Activated CD4-positive, alpha-beta memory T cell treated with anti-CD3 and anti-CD28 coated beads for 36 hours (primary cell): Measurements from ENCODE around the gene CD2. TPM values are rescaled to one million over a fixed set of nuclear protein-coding genes. Genes with fewer than 3 reads are reported as not detected.

Experiments used
- CTCF ChIA-PET: fragments of 350-600 bp; sonication (Branson Sonifier 250); formaldehyde crosslinking; loops from one replicate; lab custom pipeline; 2021; ENCODE audit warnings: antibody characterized with exemption, inconsistent platforms; lab: Charles Lee
- POLR2A ChIA-PET: fragments of 350-600 bp; sonication (Branson Sonifier 250); formaldehyde crosslinking; loops from one replicate; lab custom pipeline; 2021; ENCODE audit warnings: antibody characterized with exemption; lab: Charles Lee
- DNase-seq: peaks from one replicate; pipeline ENCODE4 v3.0.0-alpha.2; 2020
- H3K27ac Mint-ChIP-seq: one replicate; pipeline ENCODE4 v1.8.0; 2021; ENCODE audit warnings: mixed read lengths
- H3K27me3 Mint-ChIP-seq: one replicate; pipeline ENCODE4 v1.8.0; 2021; ENCODE audit warnings: mixed read lengths
- H3K36me3 Mint-ChIP-seq: one replicate; pipeline ENCODE4 v1.8.0; 2021; ENCODE audit warnings: mixed read lengths
- H3K4me1 Mint-ChIP-seq: one replicate; pipeline ENCODE4 v1.8.0; 2021; ENCODE audit warnings: low read depth, mixed read lengths
- H3K4me3 Mint-ChIP-seq: one replicate; pipeline ENCODE4 v1.8.0; 2021; ENCODE audit warnings: mild to moderate bottlenecking, mixed read lengths
- H3K9me3 Mint-ChIP-seq: one replicate; pipeline ENCODE4 v1.8.0; 2021; ENCODE audit warnings: mixed read lengths
- intact Hi-C: fragments of 100-400 bp; cut with micrococcal nuclease; formaldehyde crosslinking; loops from one replicate; pipeline ENCODE4 v1.15.1; 2023
- total RNA-seq, 2 experiments: library from RNA; stranded (reverse); gene quantifications; one replicate each; pipeline ENCODE4 v1.2.3, GENCODE V29; 2021

Gene CD2
- total RNA-seq, 2 experiments from 2014 or later, result 335 to 355 TPM

- no peaks in the 10 kb centered on the region for H3K27me3 Mint-ChIP-seq
- intact Hi-C loops, result loop anchor here (10.0 kb wide), 1 partner anchor 404 kb away; the partner anchor contains the start of gene TRIM45
- ChIA-PET POLR2A (no interaction called here), CTCF (no interaction called here)
- no peaks in the 10 kb centered on the region for H3K36me3 Mint-ChIP-seq
- H3K4me1 Mint-ChIP-seq, result peaks cover 4% of the 10 kb centered on the region
- no peaks in the 10 kb centered on the region for H3K9me3 Mint-ChIP-seq
- no peak overlapping the region for H3K4me3 Mint-ChIP-seq
- no peak for DNase-seq
- H3K27ac Mint-ChIP-seq, result no peak overlapping the region
Measured at GRCh38 chr1:116720364-116721038, 33.7 kb upstream of the CD2 start.

GRCh38 chr1:116721039-116721405 is 33.2 kb upstream of the CD2 start:
- CTCF ChIA-PET, result no interaction called here
- POLR2A ChIA-PET, result no interaction called here
- no peak overlapping the region for H3K4me3 Mint-ChIP-seq

GRCh38 chr1:116721451-116722007 is 32.7 kb upstream of the CD2 start:
- peaks cover 9% of the 10 kb centered on the region for H3K4me1 Mint-ChIP-seq
- H3K9me3 Mint-ChIP-seq, result no peaks in the 10 kb centered on the region
- DNase-seq, result no peak
- H3K27me3 Mint-ChIP-seq, result no peaks in the 10 kb centered on the region
- ChIA-PET CTCF (interaction anchor here (1.2 kb wide), 3 partner anchors 16 to 329 kb away, joined by 3 to 6 read pairs (median 3); no protein-coding TSS in a partner anchor), POLR2A (no interaction called here)
- H3K36me3 Mint-ChIP-seq, result no peaks in the 10 kb centered on the region
- H3K4me3 Mint-ChIP-seq, result no peak overlapping the region
- no peak overlapping the region for H3K27ac Mint-ChIP-seq
- intact Hi-C loops, result loop anchor here (10.0 kb wide), 1 partner anchor 403 kb away; the partner anchor contains the start of gene TRIM45

More at GRCh38 chr1:116721039-116721405, 33.2 kb upstream of the CD2 start:
- intact Hi-C loops, result loop anchor here (10.0 kb wide), 1 partner anchor 404 kb away; the partner anchor contains the start of gene TRIM45
- Mint-ChIP-seq H3K27ac (no peak overlapping the region), H3K9me3 (no peaks in the 10 kb centered on the region), H3K27me3 (no peaks in the 10 kb centered on the region), H3K4me1 (peaks cover 6% of the 10 kb centered on the region), H3K36me3 (no peaks in the 10 kb centered on the region)
- no peak for DNase-seq

GRCh38 chr1:116722016-116722838 is 32.0 kb upstream of the CD2 start:
- Mint-ChIP-seq H3K9me3 (no peaks in the 10 kb centered on the region), H3K36me3 (no peaks in the 10 kb centered on the region), H3K4me1 (peaks cover 16% of the 10 kb centered on the region), H3K4me3 (no peak overlapping the region), H3K27me3 (no peaks in the 10 kb centered on the region), H3K27ac (no peak overlapping the region)
- intact Hi-C loops, result loop anchor here (10.0 kb wide), 1 partner anchor 403 kb away; the partner anchor contains the start of gene TRIM45
- ChIA-PET POLR2A (no interaction called here), CTCF (interaction anchor here (0.7 to 1.5 kb wide), 5 partner anchors 11 to 328 kb away, joined by 3 to 10 read pairs (median 3); no protein-coding TSS in a partner anchor)
- DNase-seq, result no peak

GRCh38 chr1:116724765-116725375 is 29.4 kb upstream of the CD2 start:
- peak; percentile 84 for DNase-seq
- CTCF ChIA-PET, result interaction anchor here (0.6 to 5.7 kb wide), 39 partner anchors 8 to 677 kb away, joined by 3 to 44 read pairs (median 4); partner anchors contain the start of gene TTF2
- intact Hi-C loops, result loop anchor here (1.0 to 10.0 kb wide), 4 partner anchors 92 to 400 kb away; partner anchors contain the start of gene TRIM45
- peak overlapping the region; percentile 64 for H3K27ac Mint-ChIP-seq
- H3K36me3 Mint-ChIP-seq, result no peaks in the 10 kb centered on the region
- H3K4me1 Mint-ChIP-seq, result peaks cover 28% of the 10 kb centered on the region
- H3K4me3 Mint-ChIP-seq, result no peak overlapping the region
- POLR2A ChIA-PET, result interaction anchor here (0.6 to 1.5 kb wide), 5 partner anchors 39 to 383 kb away, joined by 3 to 5 read pairs (median 5); partner anchors contain the start of gene TTF2
- H3K9me3 Mint-ChIP-seq, result no peaks in the 10 kb centered on the region
- no peaks in the 10 kb centered on the region for H3K27me3 Mint-ChIP-seq

GRCh38 chr1:116725798-116726197 is 28.4 kb upstream of the CD2 start:
- intact Hi-C loops, result loop anchor here (2.0 to 10.0 kb wide), 2 partner anchors 157 to 399 kb away; partner anchors contain the start of gene TRIM45
- Mint-ChIP-seq H3K36me3 (no peaks in the 10 kb centered on the region), H3K4me1 (peaks cover 28% of the 10 kb centered on the region), H3K4me3 (no peak overlapping the region), H3K27ac (no peak overlapping the region), H3K9me3 (no peaks in the 10 kb centered on the region), H3K27me3 (no peaks in the 10 kb centered on the region)
- POLR2A ChIA-PET, result interaction anchor here (0.6 to 1.5 kb wide), 4 partner anchors 38 to 382 kb away, joined by 3 to 5 read pairs (median 4); partner anchors contain the start of gene TTF2
- no peak for DNase-seq
- CTCF ChIA-PET, result interaction anchor here (0.6 to 5.7 kb wide), 23 partner anchors 8 to 368 kb away, joined by 3 to 44 read pairs (median 4); partner anchors contain the start of genes CD2, IGSF3 and TTF2

- CTCF ChIA-PET, result interaction anchor here (0.7 to 5.7 kb wide), 7 partner anchors 11 to 338 kb away, joined by 3 to 44 read pairs (median 4); no protein-coding TSS in a partner anchor
Measured at GRCh38 chr1:116726872-116727820, 27.1 kb upstream of the CD2 start.

GRCh38 chr1:116731439-116731838 is 22.8 kb upstream of the CD2 start:
- no peak overlapping the region for H3K4me3 Mint-ChIP-seq
- H3K27me3 Mint-ChIP-seq, result no peaks in the 10 kb centered on the region
- intact Hi-C loops, result loop anchor here (10.0 kb wide), 1 partner anchor 357 kb away; the partner anchor contains the start of gene ATP1A1
- H3K4me1 Mint-ChIP-seq, result peaks cover 40% of the 10 kb centered on the region
- H3K9me3 Mint-ChIP-seq, result no peaks in the 10 kb centered on the region
- ChIA-PET CTCF (interaction anchor here (0.5 kb wide), 1 partner anchor 466 kb away, joined by 3 read pairs; no protein-coding TSS in a partner anchor), POLR2A (no interaction called here)
- no peaks in the 10 kb centered on the region for H3K36me3 Mint-ChIP-seq
- no peak for DNase-seq
- H3K27ac Mint-ChIP-seq, result no peak overlapping the region

More at GRCh38 chr1:116726872-116727820, 27.1 kb upstream of the CD2 start:
- Mint-ChIP-seq H3K9me3 (no peaks in the 10 kb centered on the region), H3K27me3 (no peaks in the 10 kb centered on the region), H3K4me3 (no peak overlapping the region), H3K27ac (no peak overlapping the region), H3K4me1 (peaks cover 33% of the 10 kb centered on the region), H3K36me3 (no peaks in the 10 kb centered on the region)
- intact Hi-C loops, result loop anchor here (10.0 kb wide), 1 partner anchor 398 kb away; the partner anchor contains the start of gene TRIM45
- no peak for DNase-seq
- POLR2A ChIA-PET, result no interaction called here

- CTCF ChIA-PET, result interaction anchor here (1.2 to 2.3 kb wide), 3 partner anchors 8 to 85 kb away, joined by 5 to 17 read pairs (median 10); no protein-coding TSS in a partner anchor
- Mint-ChIP-seq H3K36me3 (no peaks in the 10 kb centered on the region), H3K4me1 (peaks cover 40% of the 10 kb centered on the region), H3K9me3 (no peaks in the 10 kb centered on the region), H3K27me3 (no peaks in the 10 kb centered on the region), H3K27ac (no peak overlapping the region), H3K4me3 (no peak overlapping the region)
- intact Hi-C loops, result loop anchor here (10.0 kb wide), 1 partner anchor 358 kb away; the partner anchor contains the start of gene ATP1A1
- DNase-seq, result no peak
- POLR2A ChIA-PET, result interaction anchor here (1.3 to 2.0 kb wide), 2 partner anchors 32 to 37 kb away, joined by 4 to 11 read pairs; no protein-coding TSS in a partner anchor
Measured at GRCh38 chr1:116732726-116733125, 21.5 kb upstream of the CD2 start.
